ENCODE data around the gene IKZF5.

IKZF5 gene

GRCh38 chr10:122981066-122981464 is 27.5 kb downstream of the IKZF5 start:
- peak in 1 of 2 experiments; percentile 21 for DNase-seq (ENCODE audit: low read depth in 2 of 2)

DNA sequence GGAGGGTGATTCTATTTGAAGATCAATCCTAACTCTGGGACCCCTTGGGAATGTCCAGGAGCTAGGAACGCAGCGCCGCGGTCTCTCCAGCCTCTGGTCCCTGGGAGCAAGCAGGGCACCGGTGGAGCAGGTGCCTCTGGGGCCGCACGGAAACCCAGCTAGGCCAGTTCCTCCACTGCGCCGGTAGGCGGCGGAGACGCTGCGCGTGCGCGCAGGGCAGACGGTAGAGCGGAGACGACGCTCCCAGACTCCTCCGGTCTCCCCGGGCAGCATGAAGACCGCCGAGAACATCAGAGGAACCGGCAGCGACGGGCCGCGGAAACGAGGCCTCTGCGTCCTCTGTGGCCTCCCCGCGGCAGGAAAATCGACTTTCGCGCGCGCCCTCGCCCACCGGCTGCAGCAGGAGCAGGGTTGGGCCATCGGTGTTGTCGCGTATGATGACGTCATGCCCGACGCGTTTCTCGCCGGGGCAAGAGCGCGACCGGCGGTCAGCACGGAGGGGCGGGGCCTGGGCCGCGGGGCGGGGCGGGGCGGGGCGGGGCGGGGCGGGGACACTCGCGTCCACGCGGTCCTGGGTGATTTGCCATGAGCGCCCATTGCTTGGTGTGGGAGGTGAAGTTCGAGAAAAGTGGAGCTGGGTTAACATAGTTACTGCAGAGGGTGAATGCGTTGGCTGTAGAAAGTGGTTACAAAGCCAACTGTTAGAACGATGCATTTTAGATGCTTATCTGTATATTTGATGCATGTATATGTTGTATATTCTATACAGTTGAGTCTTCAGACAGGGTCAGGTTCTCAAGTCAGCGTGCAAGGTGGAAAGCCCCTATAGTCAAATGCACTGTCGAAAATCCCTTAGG is 28.2 kb downstream of the IKZF5 start, which contains the start of gene PSTK:
PSTK (plus strand) TSS at position 193 of the 857 bp plus-strand sequence; CDS start at position 272, 79 bp downstream.
- peak; percentile 79 to 82 for DNase-seq (ENCODE audit: low read depth in 2 of 2)

DNA sequence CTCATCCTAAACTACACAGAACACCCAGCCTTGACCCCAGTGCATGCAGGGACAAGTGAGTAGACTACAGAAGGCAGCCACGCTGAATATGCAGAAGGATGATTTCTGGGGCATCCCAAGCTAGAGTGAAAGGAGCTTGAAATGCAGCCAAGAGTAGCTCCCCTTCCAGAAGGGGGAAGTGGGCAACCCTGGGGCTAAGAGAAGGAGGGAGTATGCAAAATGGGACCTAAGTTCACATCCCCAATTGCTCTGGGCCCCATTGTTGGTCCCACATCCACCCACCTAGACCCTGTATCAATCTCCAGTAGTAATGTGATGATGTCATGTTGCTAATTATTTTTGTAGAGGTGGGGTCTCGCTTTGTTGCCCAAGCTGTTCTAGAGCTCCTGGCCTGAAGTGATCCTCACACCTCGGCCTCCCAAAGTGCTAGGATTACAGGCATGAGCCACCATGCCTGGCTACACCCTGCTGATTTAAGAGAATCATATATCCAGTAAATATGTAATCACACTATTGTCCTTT is 34.0 kb downstream of the IKZF5 start:
- DNase-seq (ENCODE audit: low read depth in 2 of 2), result no peak

- no peak for DNase-seq (ENCODE audit: low read depth in 2 of 2)
These were observed 34.6 kb downstream of the IKZF5 start for GRCh38 chr10:122974023-122974422.

GRCh38 chr10:122968698-122969097 is 39.9 kb downstream of the IKZF5 start:
- DNase-seq (ENCODE audit: low read depth in 2 of 2), result no peak

GRCh38 chr10:122966879-122967278 is 41.7 kb downstream of the IKZF5 start:
- DNase-seq (ENCODE audit: low read depth in 2 of 2), result no peak

DNA sequence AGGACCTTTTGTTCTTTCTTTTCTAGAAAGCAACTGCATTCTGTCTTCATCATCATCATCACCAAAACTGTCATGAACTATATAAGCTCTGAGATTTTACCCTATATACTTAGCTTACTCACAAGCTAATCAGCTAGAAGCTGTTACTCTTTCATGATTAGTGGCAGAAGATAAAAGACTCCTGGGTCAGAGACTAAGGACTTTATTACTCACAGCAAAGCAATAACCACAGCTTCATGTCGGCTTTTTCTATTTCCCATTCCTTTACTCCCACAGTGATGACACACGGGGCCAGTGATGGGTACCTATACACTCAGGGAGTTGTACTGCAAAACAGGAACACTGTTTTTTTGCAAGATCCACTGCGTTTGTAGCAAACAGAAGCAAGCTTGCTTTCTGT is 46.2 kb downstream of the IKZF5 start:
- DNase-seq (ENCODE audit: low read depth in 2 of 2), result no peak

- no peak for DNase-seq (ENCODE audit: low read depth in 2 of 2)
These were observed 51.1 kb downstream of the IKZF5 start for GRCh38 chr10:122957474-122957873.

DNA sequence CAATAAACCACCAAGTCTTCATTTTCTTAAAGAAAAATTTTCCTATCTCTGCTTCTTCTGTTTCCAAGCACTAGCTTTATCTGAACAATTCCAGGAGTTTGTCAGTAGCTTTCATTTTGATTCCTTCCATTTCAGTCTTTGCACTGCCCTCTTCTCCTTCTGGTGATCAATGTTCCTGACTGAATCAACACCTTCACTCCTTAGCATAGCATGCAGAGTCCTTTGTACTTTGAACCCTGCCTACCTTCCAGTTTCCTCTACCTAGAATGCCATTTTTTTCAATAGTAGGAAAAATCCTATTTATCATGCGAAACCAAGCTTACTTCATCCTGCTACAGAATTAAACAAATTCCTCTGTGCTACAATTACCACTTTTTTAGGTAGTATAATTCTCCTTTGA is 52.7 kb downstream of the IKZF5 start:
- no peak for DNase-seq (ENCODE audit: low read depth in 2 of 2)

GRCh38 chr10:122954731-122955050 is 53.9 kb downstream of the IKZF5 start:
- DNase-seq (ENCODE audit: low read depth in 2 of 2), result no peak

DNA sequence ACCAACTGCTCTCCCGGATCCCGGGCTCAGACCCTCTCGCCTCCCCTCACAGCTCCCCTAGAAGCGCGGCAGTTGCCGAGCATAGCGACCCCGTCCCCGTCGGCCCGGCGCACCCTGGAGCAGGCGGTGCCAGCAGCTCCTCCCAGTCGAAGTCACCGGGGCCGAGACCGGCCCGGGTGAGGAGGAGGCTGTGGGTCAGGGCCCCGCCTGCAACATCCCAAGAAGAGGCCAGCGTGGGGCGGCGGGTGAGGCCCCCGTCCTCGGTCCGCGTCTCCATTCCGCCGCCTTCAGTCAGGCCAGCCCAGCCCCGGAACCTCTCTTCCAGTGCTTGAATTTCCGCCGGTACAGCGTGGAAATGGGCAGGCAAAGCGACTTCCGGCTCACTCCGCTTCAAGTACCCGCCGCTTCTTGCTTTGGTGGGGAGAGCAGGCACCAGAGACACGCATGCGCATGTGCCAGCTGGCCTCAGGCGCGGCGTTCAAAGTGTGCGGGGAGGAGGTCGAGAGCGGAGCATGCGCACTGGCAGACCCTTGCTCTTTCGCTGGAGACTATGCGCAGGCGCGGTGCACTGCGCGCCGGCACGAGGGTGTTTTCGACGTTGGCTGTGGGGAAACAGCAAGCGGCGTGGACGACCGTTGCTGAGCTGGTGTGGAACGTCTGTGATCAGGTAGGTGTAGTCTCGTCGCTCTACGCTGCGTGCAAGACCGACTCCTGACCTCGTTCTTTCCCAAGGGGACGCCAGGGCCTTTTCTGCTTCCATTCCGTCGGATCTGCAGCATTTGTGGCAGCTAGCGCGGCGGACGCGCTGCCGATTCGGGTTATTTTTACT is 54.5 kb downstream of the IKZF5 start, which contains the start of gene C10orf88:
C10orf88 (minus strand) TSS at position 326 of the 829 bp plus-strand sequence; CDS start at position 277, 49 bp downstream.
- peak; percentile 97 for DNase-seq (ENCODE audit: low read depth in 2 of 2)

GRCh38 chr10:122949296-122949695 is 59.3 kb downstream of the IKZF5 start:
- no peak for DNase-seq (ENCODE audit: low read depth in 2 of 2)

Data from fibroblast of skin of left quadriceps (primary cell).